ENCODE measurements around the gene GSDMA. TPM values are rescaled to one million over a fixed set of nuclear protein-coding genes. Genes with fewer than 3 reads are reported as not detected.

The GSDMA gene, protein sequence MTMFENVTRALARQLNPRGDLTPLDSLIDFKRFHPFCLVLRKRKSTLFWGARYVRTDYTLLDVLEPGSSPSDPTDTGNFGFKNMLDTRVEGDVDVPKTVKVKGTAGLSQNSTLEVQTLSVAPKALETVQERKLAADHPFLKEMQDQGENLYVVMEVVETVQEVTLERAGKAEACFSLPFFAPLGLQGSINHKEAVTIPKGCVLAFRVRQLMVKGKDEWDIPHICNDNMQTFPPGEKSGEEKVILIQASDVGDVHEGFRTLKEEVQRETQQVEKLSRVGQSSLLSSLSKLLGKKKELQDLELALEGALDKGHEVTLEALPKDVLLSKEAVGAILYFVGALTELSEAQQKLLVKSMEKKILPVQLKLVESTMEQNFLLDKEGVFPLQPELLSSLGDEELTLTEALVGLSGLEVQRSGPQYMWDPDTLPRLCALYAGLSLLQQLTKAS
- total RNA-seq: under 1 TPM; 0.64 to 0.87 TPM

DNA sequence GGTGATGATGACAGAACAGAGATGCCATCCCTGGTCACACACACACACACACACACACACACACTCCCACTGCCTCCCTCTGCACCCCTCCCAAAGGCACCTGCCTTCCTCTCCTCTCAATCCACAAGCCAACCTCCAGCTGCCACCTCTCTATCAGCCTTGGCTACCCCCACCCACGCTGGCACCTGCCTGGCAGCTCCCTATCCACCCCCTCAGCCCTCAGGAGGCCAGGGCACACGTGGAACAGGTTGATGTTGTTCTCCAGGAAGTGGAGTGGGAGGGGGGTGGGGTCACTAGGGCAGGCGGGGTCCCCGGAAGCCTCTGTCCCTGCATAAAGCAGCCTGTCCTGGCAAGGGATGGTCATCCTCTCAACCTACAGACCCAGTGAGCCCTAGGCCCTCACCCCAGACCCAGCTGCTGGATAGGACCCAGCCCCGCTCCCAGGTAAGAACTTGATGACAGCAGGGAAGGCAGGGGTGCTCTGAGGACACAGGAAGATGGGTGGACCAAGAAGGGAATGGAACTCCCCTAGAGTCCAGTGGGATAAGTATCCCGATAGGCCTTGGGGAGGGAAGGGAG is at the start of gene GSDMA:
Gene GSDMA (plus strand): TSS at position 363 of the 579 bp plus-strand sequence. CDS start 2,684 bp downstream, outside the sequence.
- ChIA-PET CTCF (interaction anchor here (0.7 to 1.0 kb wide), 4 partner anchors 18 to 339 kb away, joined by 3 read pairs; partner anchors contain the start of gene PSMD3), POLR2A (no interaction called here)
- intact Hi-C loops (cut with micrococcal nuclease): no loop called here
- Mint-ChIP-seq H3K4me1 (ENCODE audit: low read depth) (peaks cover 24% of the 10 kb centered on the region), H3K27ac (peak within 1 kb of the TSS; percentile 40), H3K9me3 (no peaks in the 10 kb centered on the region), H3K4me3 (no peak within 1 kb of the TSS), H3K36me3 (no peaks in the 10 kb centered on the region), H3K27me3 (no peaks in the 10 kb centered on the region)
- no peak for DNase-seq

DNA sequence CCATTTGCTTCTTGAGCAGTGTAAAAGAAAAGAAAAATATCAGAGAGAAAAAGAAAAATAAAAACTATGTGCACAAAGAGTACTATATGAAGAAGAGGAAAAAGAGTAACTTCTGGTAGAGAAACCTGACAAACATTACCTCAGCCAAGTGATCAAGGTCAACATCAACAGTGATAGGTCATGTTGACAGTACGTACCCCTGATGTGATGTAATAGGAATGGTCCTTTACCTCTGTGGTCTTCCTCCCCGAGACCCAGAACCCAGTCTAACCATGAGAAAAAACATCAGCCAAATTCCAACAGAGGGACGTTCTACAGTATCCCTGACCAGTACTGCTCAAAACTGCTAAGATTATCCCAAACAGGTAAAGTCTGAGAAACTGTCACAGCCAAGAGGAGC is 48.8 kb upstream of the GSDMA start:
- DNase-seq: no peak
- ChIA-PET POLR2A (no interaction called here), CTCF (no interaction called here)
- Mint-ChIP-seq H3K36me3 (peaks cover 26% of the 10 kb centered on the region), H3K27me3 (no peaks in the 10 kb centered on the region), H3K9me3 (no peaks in the 10 kb centered on the region), H3K27ac (no peak overlapping the region), H3K4me1 (ENCODE audit: low read depth) (peaks cover 19% of the 10 kb centered on the region), H3K4me3 (no peak overlapping the region)
- intact Hi-C loops (cut with micrococcal nuclease): no loop called here

DNA sequence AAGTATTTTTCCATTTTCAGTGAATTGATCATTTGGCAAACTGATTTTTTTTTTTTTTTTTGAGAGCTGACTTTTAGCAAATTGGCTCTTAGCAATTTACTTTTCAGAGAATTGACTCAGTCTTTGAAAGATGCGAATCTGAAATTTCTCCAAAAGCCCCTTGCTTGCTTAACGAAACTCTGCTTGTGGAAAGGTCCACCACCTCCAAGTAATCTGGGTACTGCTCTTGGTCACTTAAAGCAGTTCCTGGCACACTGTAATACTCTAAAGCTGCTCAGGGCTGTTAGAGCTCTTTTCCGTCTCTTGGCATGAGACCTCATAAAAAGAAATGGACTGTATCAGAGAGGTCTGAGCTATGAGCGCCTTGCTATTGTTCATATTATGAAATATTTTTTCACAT is 47.2 kb upstream of the GSDMA start:
- POLR2A ChIA-PET: interaction anchor here (0.8 to 1.0 kb wide), 2 partner anchors 10 to 20 kb away, joined by 4 to 9 read pairs; no protein-coding TSS in a partner anchor
- CTCF ChIA-PET: interaction anchor here (1.0 to 1.3 kb wide), 2 partner anchors 10 to 294 kb away, joined by 3 to 4 read pairs; no protein-coding TSS in a partner anchor
- Mint-ChIP-seq H3K4me1 (ENCODE audit: low read depth) (peaks cover 30% of the 10 kb centered on the region), H3K27ac (peak overlapping the region; percentile 11), H3K9me3 (no peaks in the 10 kb centered on the region), H3K36me3 (peaks cover 29% of the 10 kb centered on the region), H3K4me3 (no peak overlapping the region), H3K27me3 (no peaks in the 10 kb centered on the region)
- intact Hi-C loops (cut with micrococcal nuclease): no loop called here
- no peak for DNase-seq

DNA sequence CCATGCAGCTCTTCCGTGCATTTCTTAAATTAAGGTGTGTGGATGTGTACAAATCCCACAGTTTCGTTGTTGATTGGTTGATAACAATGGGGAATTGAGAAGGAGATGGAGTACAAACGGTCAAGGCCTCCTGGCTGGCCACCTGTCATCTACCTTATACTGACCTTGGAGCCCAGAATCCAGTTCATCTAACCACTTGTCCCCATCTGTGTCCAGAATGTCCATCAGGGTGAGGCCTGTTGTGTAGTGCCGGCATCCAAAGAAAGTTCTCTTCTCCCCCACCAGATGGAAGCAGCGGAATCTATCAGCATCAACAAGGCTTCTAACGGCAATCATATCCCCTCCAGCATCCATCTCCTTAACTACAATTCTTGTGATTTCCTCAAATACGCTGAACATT is 45.9 kb upstream of the GSDMA start:
- Mint-ChIP-seq H3K36me3 (peaks cover 28% of the 10 kb centered on the region), H3K27ac (no peak overlapping the region), H3K4me1 (ENCODE audit: low read depth) (peaks cover 44% of the 10 kb centered on the region), H3K9me3 (no peaks in the 10 kb centered on the region), H3K27me3 (no peaks in the 10 kb centered on the region), H3K4me3 (no peak overlapping the region)
- intact Hi-C loops (cut with micrococcal nuclease): no loop called here
- DNase-seq: no peak
- POLR2A ChIA-PET: no interaction called here
- CTCF ChIA-PET: no interaction called here

DNA sequence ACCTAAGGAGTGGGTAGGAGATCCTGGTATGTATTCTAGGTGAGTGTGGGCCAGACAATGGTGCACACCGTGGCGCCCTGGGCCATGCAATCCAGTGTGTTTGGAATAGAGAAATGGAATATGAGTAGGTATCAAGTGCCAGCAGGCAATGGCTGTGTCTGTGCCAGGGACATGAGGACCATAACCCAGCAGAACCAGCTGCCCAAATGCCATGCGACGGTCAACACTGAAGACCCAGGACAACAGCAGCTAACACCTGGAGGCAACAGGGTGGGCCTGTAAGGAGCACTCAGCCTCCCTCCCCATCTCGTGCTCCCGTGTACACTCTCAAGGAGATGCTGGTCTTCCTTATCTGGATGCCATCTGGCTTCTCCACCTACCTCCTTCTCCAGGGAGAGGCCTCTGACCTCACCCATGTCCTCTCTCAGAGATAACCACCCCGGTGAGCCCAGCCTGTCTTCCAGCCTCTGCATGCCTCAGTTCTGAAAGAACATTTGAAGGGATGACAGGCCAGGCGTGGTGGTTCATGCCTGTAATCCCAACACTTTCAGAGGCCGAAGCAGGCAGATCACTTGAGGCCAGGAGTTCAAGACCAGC is 43.6 kb upstream of the GSDMA start:
- H3K9me3 Mint-ChIP-seq: no peaks in the 10 kb centered on the region
- peaks cover 60% of the 10 kb centered on the region for H3K4me1 Mint-ChIP-seq (ENCODE audit: low read depth)
- H3K27ac Mint-ChIP-seq: peak overlapping the region; percentile 13
- POLR2A ChIA-PET: interaction anchor here (0.6 to 1.1 kb wide), 2 partner anchors 8 to 9 kb away, joined by 4 read pairs; partner anchors contain the start of genes LRRC3C and ORMDL3
- intact Hi-C loops (cut with micrococcal nuclease): no loop called here
- DNase-seq: no peak
- H3K27me3 Mint-ChIP-seq: no peaks in the 10 kb centered on the region
- H3K36me3 Mint-ChIP-seq: peaks cover 37% of the 10 kb centered on the region
- no peak overlapping the region for H3K4me3 Mint-ChIP-seq
- CTCF ChIA-PET: no interaction called here

DNA sequence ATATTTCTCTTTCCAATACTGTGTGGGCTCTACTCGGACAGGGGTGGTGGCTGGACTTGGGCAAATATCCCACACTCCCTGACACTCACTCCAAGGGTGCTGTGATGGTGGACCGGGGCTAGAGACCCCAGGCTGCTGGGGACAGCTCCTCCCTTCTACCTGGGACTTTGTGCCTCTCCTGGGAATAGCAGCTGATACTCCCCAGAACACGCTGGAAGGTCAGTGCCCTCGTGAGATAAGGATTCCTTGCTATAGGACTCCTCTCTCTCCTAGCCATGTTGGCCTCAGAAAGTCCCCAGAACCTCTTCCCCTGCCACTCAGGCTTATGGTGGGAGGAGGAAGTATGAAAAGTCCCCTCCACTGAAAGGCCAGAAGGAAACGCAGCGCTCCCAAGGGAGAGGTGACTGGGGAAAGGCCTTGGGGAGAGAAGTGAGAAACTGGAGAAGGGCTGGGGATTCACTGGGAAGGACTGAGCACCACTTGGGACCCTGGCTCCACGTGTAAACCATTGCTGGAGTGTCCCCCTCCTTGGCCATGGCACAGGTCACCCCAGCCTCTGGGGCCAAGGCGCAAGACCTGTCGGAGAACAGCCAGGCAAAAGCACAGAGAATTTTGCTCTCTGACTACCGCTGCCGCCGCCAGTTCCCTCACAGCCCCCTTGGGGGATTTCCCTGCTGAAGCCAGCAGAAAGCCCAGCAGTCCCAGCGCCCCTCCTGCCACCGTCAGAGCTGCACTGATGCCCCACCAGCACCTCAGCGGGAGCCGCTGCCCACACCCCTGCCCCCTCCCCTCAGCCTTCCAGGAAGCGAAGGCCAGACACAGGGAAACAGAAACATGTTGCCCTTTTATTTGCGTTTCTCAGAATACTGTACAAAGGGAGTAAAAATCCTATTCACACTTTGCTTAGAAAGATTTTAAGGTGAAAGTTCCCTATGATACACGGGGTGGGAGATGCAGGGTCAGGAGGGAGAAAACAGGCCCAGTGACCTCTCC is 42.3 kb upstream of the GSDMA start:
- H3K27ac Mint-ChIP-seq: peak overlapping the region; percentile 87
- H3K4me1 Mint-ChIP-seq (ENCODE audit: low read depth): peaks cover 71% of the 10 kb centered on the region
- H3K4me3 Mint-ChIP-seq: peak overlapping the region; percentile 23
- H3K36me3 Mint-ChIP-seq: peaks cover 36% of the 10 kb centered on the region
- CTCF ChIA-PET: no interaction called here
- H3K27me3 Mint-ChIP-seq: no peaks in the 10 kb centered on the region
- intact Hi-C loops (cut with micrococcal nuclease): loop anchor here (10.0 kb wide), 1 partner anchor 456 kb away; the partner anchor contains the start of gene CDK12
- POLR2A ChIA-PET: no interaction called here
- H3K9me3 Mint-ChIP-seq: no peaks in the 10 kb centered on the region
- peak; percentile 80 for DNase-seq

DNA sequence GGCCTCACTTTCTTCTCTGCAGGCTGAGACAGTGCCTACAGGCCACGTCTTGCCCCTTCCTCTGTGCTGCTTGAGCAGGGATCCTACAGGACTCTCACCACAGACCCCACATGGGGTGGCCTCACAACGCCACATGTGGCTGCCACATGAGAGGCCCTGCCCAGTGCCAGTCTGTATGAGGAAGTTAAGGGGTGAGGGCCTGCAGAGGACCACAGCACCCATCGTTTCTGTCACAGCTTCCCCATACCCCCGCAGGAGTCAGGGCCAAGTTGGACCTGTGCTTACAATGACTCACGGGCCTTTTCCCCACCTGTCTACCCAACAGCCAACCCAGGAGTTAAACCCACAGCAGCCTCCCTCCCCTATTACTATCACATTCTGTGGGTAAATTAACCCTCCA is 41.5 kb upstream of the GSDMA start:
- peak; percentile 55 for DNase-seq
- no peaks in the 10 kb centered on the region for H3K27me3 Mint-ChIP-seq
- H3K27ac Mint-ChIP-seq: peak overlapping the region; percentile 87
- intact Hi-C loops (cut with micrococcal nuclease): loop anchor here (10.0 kb wide), 1 partner anchor 457 kb away; the partner anchor contains the start of gene CDK12
- peak overlapping the region; percentile 23 for H3K4me3 Mint-ChIP-seq
- POLR2A ChIA-PET: interaction anchor here (0.8 kb wide), 1 partner anchor 17 kb away, joined by 3 read pairs; no protein-coding TSS in a partner anchor
- H3K9me3 Mint-ChIP-seq: no peaks in the 10 kb centered on the region
- peaks cover 76% of the 10 kb centered on the region for H3K4me1 Mint-ChIP-seq (ENCODE audit: low read depth)
- CTCF ChIA-PET: no interaction called here
- H3K36me3 Mint-ChIP-seq: peaks cover 36% of the 10 kb centered on the region

DNA sequence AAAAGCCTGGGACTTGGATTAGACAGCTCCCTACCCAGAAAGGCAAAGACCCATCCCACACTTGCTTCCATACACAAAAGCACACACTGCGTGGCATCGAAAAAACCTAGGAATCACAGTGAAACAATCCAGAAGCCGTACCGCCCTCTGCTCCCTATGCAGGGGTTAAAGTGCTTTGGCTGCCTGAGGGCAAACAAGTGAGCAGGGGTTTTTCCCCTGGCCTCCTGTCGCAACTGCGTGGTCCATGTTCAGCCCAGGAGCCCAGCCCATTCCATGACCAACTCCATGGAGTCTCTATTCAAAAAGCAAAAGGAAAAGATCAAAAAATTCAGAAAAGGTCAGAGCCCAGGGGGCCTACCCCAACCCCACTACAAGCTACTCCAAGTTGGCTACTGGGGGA is 40.8 kb upstream of the GSDMA start:
- H3K9me3 Mint-ChIP-seq: no peaks in the 10 kb centered on the region
- intact Hi-C loops (cut with micrococcal nuclease): loop anchor here (10.0 kb wide), 1 partner anchor 457 kb away; the partner anchor contains the start of gene CDK12
- no peak for DNase-seq
- POLR2A ChIA-PET: interaction anchor here (0.5 to 1.4 kb wide), 3 partner anchors 16 to 142 kb away, joined by 3 read pairs; partner anchors contain the start of gene PSMD3
- H3K27ac Mint-ChIP-seq: peak overlapping the region; percentile 87
- H3K4me3 Mint-ChIP-seq: no peak overlapping the region
- H3K4me1 Mint-ChIP-seq (ENCODE audit: low read depth): peaks cover 76% of the 10 kb centered on the region
- H3K36me3 Mint-ChIP-seq: peaks cover 36% of the 10 kb centered on the region
- H3K27me3 Mint-ChIP-seq: no peaks in the 10 kb centered on the region
- CTCF ChIA-PET: no interaction called here

DNA sequence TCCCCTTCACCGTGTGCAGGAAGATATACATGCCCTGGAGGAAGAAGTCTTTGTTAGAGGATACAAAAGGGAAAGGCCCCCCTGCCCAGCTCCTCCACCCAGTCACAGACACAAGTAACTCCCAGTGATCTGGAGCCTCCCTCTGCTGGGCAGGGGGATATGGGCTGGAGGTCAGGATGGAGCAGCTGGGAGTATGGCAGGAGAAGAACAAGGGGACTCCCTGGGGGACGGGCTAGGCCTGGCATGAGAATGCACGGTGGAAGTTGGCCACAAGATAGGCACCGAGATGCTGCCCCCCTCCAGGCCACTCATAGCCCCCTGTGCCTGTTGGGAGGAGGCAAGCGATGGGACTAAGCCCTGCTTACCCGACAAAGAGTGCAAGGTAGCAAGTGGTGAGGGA is 39.6 kb upstream of the GSDMA start:
- H3K36me3 Mint-ChIP-seq: peaks cover 36% of the 10 kb centered on the region
- intact Hi-C loops (cut with micrococcal nuclease): loop anchor here (10.0 kb wide), 1 partner anchor 458 kb away; the partner anchor contains the start of gene CDK12
- CTCF ChIA-PET: no interaction called here
- H3K27me3 Mint-ChIP-seq: no peaks in the 10 kb centered on the region
- H3K4me1 Mint-ChIP-seq (ENCODE audit: low read depth): peaks cover 77% of the 10 kb centered on the region
- H3K27ac Mint-ChIP-seq: peak overlapping the region; percentile 1
- H3K4me3 Mint-ChIP-seq: no peak overlapping the region
- DNase-seq: no peak
- POLR2A ChIA-PET: interaction anchor here (1.4 kb wide), 1 partner anchor 57 kb away, joined by 3 read pairs; the partner anchor contains the start of gene PSMD3
- no peaks in the 10 kb centered on the region for H3K9me3 Mint-ChIP-seq

DNA sequence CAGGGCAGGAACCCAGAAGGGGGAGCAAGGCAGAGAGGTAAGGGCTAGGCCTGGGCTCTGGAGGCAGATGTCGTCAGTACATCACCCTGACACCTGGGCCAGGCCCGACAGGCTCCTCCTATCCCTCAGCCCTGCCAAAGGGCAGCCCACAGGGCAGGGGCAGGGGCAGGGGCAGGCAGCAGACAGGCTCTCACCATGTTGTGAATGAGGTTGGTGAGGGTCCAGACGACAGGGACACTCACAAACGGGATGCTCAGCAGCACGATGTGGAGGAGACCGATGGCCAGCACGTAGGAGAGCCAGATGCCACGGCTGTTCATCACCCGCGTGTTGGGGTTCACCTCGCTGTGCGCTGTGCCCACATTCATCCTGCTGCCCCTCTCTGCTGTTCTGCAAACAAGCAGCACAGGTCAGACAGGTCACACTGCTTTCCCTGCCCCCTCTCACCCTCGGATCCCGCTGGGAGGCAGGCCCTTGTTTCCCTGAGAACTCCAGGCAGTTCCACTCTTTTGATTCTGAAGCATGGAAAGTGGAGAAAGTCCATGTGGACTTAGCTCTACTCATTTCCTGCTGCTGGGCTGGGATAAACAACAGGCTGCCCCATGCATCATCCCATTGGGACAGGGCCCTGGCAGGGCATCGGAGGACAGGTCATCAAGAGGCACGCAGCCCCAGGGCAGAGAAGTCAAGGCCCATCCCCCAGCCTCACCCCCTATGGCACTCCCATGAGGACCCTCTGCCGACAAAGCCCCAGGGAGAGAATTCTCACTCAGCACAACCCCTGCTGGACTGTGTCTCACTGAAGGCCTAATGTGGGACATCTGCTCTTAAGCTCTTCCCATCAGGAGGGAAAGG is 38.7 kb upstream of the GSDMA start:
- intact Hi-C loops (cut with micrococcal nuclease): loop anchor here (10.0 kb wide), 1 partner anchor 459 kb away; the partner anchor contains the start of gene CDK12
- ChIA-PET POLR2A (interaction anchor here (0.9 kb wide), 1 partner anchor 15 kb away, joined by 3 read pairs; no protein-coding TSS in a partner anchor), CTCF (no interaction called here)
- Mint-ChIP-seq H3K9me3 (no peaks in the 10 kb centered on the region), H3K27me3 (no peaks in the 10 kb centered on the region), H3K27ac (peak overlapping the region; percentile 90), H3K4me3 (no peak overlapping the region), H3K4me1 (ENCODE audit: low read depth) (peaks cover 75% of the 10 kb centered on the region), H3K36me3 (peaks cover 31% of the 10 kb centered on the region)
- no peak for DNase-seq

All from activated CD4-positive, alpha-beta memory T cell treated with anti-CD3 and anti-CD28 coated beads for 36 hours (primary cell).